Colonic mucosa (tissue), 4 donors: ENCODE measurements around the gene MIDN. TPM values are rescaled to one million over a fixed set of nuclear protein-coding genes. Genes with fewer than 3 reads are reported as not detected.
"Not testable (repeated sequence)": the region's sequence is repeated elsewhere in the genome, so short reads cannot be mapped to it uniquely, and the experiment has no call there.

Source experiments
- DNase-seq: peaks from one replicate; pipeline ENCODE4 v3.0.0-alpha.2; 2020
- H3K27ac ChIP-seq: fragments of 200-600 bp; one replicate; pipeline ENCODE4 v1.8.0; 2021
- H3K27me3 ChIP-seq: fragments of 200-600 bp; one replicate; pipeline ENCODE4 v1.8.0; 2021
- H3K36me3 ChIP-seq: fragments of 200-600 bp; one replicate; pipeline ENCODE4 v1.8.0; 2021
- H3K4me1 ChIP-seq: fragments of 200-600 bp; one replicate; pipeline ENCODE4 v1.8.0; 2021; ENCODE audit warnings: mild to moderate bottlenecking
- H3K4me3 ChIP-seq: fragments of 200-600 bp; one replicate; pipeline ENCODE4 v1.8.0; 2021
- H3K9ac ChIP-seq, 2 donors: one replicate each; pipeline ENCODE4 v1.7.0; 2013; ENCODE audit warnings: control low read depth in 2 of 2, low read depth in 2 of 2, low read length in 2 of 2
- H3K9me3 ChIP-seq: fragments of 200-600 bp; one replicate; pipeline ENCODE4 v1.8.0; 2021
- CTCF ChIP-seq: fragments of 200-600 bp; IDR thresholded peaks from one replicate; pipeline ENCODE4 v1.8.0; 2022; ENCODE audit warnings: antibody characterized with exemption, mild to moderate bottlenecking
- intact Hi-C: fragments of 100-400 bp; cut with DNase I; formaldehyde crosslinking; loops from one replicate; pipeline ENCODE4 v1.14.1; 2022
- total RNA-seq, 2 donors: library from RNA; stranded (reverse); fragmentation: NEBNext Ultra II Directional in 1 of 2; extraction: Animal tissue kit (Norgen Biotek cat#: 25700) in 1 of 2; gene quantifications; one replicate each; pipeline ENCODE4 v1.2.1, GENCODE V29; 2021
- donor health status: healthy.
- donor health status: DM: no; HTN: no; CAD: no.
- donor health status: DM: no; HTN: no; CAD: no.

Gene MIDN
- total RNA-seq, 2 donors from 2014 or later, result 172 to 177 TPM

GRCh38 chr19:1241417-1242095, 6.8 kb upstream of the MIDN start, which contains the start of gene ATP5F1D:
ATP5F1D (plus strand) TSS chr19:1241751; CDS start chr19:1241851, 100 bp downstream.
- Histone ChIP-seq H3K4me3 (peak within 1 kb of the TSS; percentile 91), H3K9ac (peak within 1 kb of the TSS; percentile 85 to 99), H3K9me3 (no peaks in the 10 kb centered on the region), H3K27ac (peak within 1 kb of the TSS; percentile 88), H3K36me3 (no peaks in the 10 kb centered on the region), H3K27me3 (peaks cover 8% of the 10 kb centered on the region), H3K4me1 (peaks cover 29% of the 10 kb centered on the region)
- intact Hi-C loops, result no loop called here
- no peak for TF ChIP-seq CTCF
- DNase-seq, result peak; percentile 93

- intact Hi-C loops, result loop anchor here (2.0 kb wide), 1 partner anchor 23 kb away; no protein-coding TSS in a partner anchor
- Histone ChIP-seq H3K36me3 (no peaks in the 10 kb centered on the region), H3K27ac (peak overlapping the region; percentile 97), H3K9me3 (no peaks in the 10 kb centered on the region), H3K4me3 (peak overlapping the region; percentile 10), H3K4me1 (peaks cover 34% of the 10 kb centered on the region), H3K9ac (peak overlapping the region; percentile 70), H3K27me3 (no peaks in the 10 kb centered on the region)
- peak; percentile 94 for TF ChIP-seq CTCF
- DNase-seq, result peak; percentile 91
Observed at GRCh38 chr19:1243768-1244692, 4.4 kb upstream of the MIDN start.

- Histone ChIP-seq H3K9me3 (no peaks in the 10 kb centered on the region), H3K4me1 (peaks cover 34% of the 10 kb centered on the region), H3K36me3 (no peaks in the 10 kb centered on the region), H3K27ac (peak overlapping the region; percentile 97), H3K27me3 (no peaks in the 10 kb centered on the region), H3K4me3 (peak overlapping the region; percentile 10), H3K9ac (peak overlapping the region; percentile 70)
- TF ChIP-seq CTCF, result no peak
- intact Hi-C loops, result loop anchor here (2.0 kb wide), 1 partner anchor 22 kb away; no protein-coding TSS in a partner anchor
- peak; percentile 85 for DNase-seq
Observed at GRCh38 chr19:1244693-1245451, 3.5 kb upstream of the MIDN start.

GRCh38 chr19:1245494-1246264, 2.7 kb upstream of the MIDN start:
- H3K36me3 ChIP-seq, result no peaks in the 10 kb centered on the region
- H3K4me3 ChIP-seq, result peak overlapping the region; percentile 10
- peak overlapping the region; percentile 97 for H3K27ac ChIP-seq
- H3K4me1 ChIP-seq, result peaks cover 34% of the 10 kb centered on the region
- DNase-seq, result peak; percentile 78
- no peak for TF ChIP-seq CTCF
- no peaks in the 10 kb centered on the region for H3K9me3 ChIP-seq
- H3K27me3 ChIP-seq, result no peaks in the 10 kb centered on the region
- intact Hi-C loops, result loop anchor here (2.0 kb wide), 1 partner anchor 21 kb away; no protein-coding TSS in a partner anchor
- peak overlapping the region; percentile 64 to 70 for H3K9ac ChIP-seq

GRCh38 chr19:1246265-1247087, 1.9 kb upstream of the MIDN start:
- H3K27ac ChIP-seq, result peak overlapping the region; percentile 97
- H3K27me3 ChIP-seq, H3K9me3 ChIP-seq, H3K4me3 ChIP-seq, H3K36me3 ChIP-seq, intact Hi-C loops: not testable (repeated sequence)
- peak overlapping the region in 1 of 2 donors; percentile 70 for H3K9ac ChIP-seq
- DNase-seq, result peak; percentile 49
- peaks cover 27% of the 10 kb centered on the region for H3K4me1 ChIP-seq
